ENCODE data around the gene OGFR. TPM values are rescaled to one million over a fixed set of nuclear protein-coding genes. Genes with fewer than 3 reads are reported as not detected.

Gene OGFR
- total RNA-seq, 1 donor from 2014 or later: 49.5 TPM

DNA sequence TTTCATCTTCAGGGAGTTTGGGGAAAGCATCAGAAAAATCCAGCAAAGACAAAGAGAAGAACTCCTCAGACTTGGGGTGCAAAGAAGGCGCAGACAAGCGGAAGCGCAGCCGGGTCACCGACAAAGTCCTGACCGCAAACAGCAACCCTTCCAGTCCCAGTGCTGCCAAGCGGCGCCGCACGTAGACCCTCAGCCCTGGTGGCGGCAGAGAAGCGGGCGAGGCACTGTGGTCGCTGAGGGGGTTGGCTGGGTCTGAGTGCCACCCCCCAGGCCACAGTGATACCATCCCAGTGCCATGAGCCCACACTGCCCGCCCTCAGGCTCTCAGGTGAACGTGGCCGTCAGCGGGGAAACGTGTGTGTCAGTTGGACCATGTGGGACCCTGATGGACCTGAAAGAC, 5.2 kb upstream of the OGFR start:
- ATAC-seq (no peak), DNase-seq (ENCODE audit: low spot score) (no peak)

DNA sequence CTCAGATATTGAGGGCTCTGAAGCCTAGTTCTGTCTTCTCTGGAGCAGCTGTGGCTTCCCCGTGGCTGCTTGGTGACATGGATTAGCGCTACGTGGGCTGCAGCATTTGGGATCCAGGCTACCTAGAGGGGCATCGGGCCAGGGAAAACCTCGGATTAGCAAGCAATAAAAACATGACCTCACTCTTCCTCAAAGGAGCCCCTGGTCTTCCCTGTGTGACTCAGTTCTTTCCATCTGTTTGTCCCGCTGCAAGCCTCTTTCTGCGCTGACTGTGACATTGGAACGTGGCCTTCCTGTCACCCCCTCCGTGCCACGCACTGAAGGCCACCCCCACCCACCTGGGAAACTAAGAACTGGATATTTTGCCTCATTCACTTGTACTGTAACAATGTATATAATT, 4.8 kb upstream of the OGFR start:
- no peak for DNase-seq (ENCODE audit: low spot score)
- ATAC-seq: no peak

DNA sequence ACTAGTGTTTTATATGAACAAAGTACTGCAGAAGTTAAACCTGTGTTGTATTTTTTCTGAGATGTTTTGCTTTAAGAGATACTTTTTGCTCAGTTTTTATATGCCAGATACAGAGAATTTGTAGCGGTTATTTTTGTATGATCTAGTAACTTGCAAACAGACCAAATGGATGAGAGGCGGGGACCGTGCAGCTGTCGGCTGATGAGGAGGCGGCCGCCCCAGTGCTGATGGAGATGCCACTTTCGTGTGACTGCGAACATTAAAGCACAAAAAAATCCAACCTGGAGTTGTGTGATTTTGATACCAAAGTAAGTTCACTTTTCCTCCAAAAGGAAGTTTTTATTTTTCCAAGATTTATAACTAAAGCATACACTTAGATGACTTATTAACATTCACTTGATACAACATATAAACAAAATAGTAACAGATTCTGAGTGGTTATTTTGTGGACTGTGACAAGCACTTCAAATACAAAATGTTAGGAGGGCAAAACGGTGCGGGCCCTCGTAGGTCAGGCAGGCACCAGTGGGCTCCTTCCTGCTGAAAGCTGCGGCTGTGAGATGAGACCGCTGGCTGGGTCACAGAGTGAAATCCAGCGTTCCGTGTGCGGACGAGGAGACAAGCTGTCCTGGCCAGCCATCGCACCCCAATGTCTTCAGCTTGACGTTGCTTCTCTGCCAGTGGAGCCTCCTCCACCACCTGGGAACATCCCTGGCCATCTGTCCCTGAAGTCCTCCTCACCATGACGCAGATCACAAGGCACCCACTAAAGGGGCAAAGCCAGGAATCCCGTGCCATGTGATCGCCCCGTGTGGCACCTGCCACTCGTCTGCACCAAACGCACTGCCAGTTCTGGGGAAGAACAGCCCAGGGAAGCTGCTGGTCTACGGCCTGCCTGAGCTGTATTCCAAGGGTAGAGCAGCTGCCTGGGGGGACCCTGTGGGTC, 4.0 kb upstream of the OGFR start:
- DNase-seq (ENCODE audit: low spot score) (no peak), ATAC-seq (no peak)

DNA sequence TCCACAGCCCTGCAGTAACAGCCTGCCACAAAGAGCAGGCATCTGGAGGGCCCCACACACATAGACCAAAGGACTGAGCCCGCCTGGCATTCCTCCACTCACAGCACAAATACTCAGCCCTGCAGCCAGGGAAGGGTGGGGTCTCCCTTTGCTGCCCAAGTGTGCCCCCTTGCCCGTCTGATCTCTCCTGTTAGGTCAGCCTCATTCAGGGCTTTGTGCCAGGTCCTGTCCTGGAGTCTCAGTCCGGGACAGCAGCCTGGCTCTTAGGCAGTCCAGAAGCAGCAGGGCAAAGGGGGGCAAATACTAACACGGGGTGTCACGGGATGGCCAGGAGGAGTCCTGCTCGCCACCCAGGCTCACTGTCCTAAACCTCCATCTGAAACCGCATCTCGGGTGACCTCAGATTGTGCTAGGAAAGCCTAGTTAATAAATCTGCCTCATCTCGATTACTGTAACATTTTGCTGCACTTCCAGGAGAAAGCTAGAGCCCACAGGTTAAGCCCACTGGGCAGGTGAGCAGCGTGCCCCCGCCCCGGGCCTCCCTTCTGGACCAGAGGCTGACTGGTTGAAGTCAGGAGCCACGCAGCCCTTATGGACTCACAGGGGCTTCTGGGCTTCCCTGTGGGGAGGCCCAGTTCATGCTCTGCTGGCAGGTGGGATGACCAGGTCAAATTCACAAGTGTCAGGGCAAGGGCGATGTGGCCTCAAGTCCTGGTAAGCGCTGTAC, 3.2 kb upstream of the OGFR start:
- ATAC-seq (no peak), DNase-seq (ENCODE audit: low spot score) (no peak)

GRCh38 chr20:62802026-62802712, 2.5 kb upstream of the OGFR start:
- DNase-seq (ENCODE audit: low spot score): no peak
- no peak for ATAC-seq

GRCh38 chr20:62804021-62804626, 511 bp upstream of the OGFR start:
- DNase-seq (ENCODE audit: low spot score) (no peak), ATAC-seq (no peak)

GRCh38 chr20:62805155-62805710, 598 bp downstream of the OGFR start:
- ATAC-seq (peak; percentile 7), DNase-seq (ENCODE audit: low spot score) (no peak)

- peak; percentile 74 for ATAC-seq
- DNase-seq (ENCODE audit: low spot score): peak; percentile 91
These were observed 1.2 kb downstream of the OGFR start for GRCh38 chr20:62805711-62806382.

- ATAC-seq (no peak), DNase-seq (ENCODE audit: low spot score) (no peak)
These were observed 1.9 kb downstream of the OGFR start for GRCh38 chr20:62806383-62807050.

DNA sequence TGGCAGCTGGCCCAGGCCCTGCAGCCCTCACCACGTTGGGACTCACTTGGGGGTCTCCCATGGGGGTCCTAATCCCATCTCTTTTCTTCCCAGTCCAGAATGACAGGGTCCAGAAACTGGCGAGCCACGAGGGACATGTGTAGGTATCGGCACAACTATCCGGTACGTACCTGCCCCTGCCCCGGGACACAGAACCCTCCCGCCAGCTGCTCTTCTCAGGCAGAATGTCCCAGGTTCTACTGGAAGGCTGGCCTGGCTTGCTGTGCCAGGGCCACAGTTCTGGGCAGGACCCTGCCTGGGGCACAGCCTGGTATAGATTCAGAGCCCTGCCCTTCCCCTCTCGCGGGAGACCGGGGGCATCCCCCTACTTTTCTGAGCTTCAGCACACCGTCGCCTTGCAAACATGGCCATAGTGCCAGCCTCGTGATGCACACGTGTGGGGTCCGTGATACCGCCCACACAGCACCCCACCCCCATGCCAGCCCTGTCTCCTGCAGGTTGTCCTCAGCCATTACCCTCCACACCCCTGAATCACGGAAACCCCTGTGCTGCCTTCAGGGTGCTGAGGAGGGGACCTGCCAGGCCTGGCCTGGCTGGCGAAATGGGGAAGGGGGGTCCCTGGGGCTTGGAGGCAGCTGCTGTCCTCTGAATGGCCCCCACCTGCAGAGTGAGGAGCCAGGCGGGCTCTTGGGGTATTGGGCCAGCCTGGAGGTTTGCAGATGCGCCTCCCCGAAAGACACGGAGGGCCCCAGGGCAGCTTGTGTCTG, 3.0 kb downstream of the OGFR start:
- DNase-seq (ENCODE audit: low spot score): no peak
- no peak for ATAC-seq

- DNase-seq (ENCODE audit: low spot score) (no peak), ATAC-seq (peak; percentile 48)
These were observed 3.7 kb downstream of the OGFR start for GRCh38 chr20:62808211-62808865.

GRCh38 chr20:62809530-62810428, 5.1 kb downstream of the OGFR start:
- DNase-seq (ENCODE audit: low spot score): no peak

DNA sequence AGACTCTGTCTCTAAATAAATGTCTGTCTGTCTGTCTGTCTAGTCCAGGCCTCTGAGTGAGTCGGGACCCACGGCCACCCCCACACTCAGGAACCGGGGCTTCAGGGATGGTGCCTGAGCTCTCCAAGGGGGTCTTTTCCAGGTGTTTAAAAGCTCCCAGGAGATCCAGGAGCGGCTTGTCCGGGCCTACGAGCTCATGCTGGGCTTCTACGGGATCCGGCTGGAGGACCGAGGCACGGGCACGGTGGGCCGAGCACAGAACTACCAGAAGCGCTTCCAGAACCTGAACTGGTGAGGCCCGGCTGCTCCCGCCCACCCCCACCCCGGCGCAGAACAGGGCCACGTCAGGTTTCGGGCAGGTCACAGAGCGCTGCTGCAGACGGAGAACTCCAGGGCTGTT, 6.7 kb downstream of the OGFR start:
- ATAC-seq (no peak), DNase-seq (ENCODE audit: low spot score) (no peak)

More at GRCh38 chr20:62809530-62810428, 5.1 kb downstream of the OGFR start:
- no peak for ATAC-seq

GRCh38 chr20:62811720-62812119, 7.1 kb downstream of the OGFR start:
- no peak for DNase-seq (ENCODE audit: low spot score)
- ATAC-seq: no peak

- ATAC-seq (no peak), DNase-seq (ENCODE audit: low spot score) (no peak)
These were observed 7.7 kb downstream of the OGFR start for GRCh38 chr20:62812181-62812906.

DNA sequence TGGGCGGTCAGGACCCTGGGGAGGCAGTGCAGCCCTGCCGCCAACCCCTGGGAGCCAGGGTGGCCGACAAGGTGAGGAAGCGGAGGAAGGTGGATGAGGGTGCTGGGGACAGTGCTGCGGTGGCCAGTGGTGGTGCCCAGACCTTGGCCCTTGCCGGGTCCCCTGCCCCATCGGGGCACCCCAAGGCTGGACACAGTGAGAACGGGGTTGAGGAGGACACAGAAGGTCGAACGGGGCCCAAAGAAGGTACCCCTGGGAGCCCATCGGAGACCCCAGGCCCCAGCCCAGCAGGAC, 8.2 kb downstream of the OGFR start:
- ATAC-seq (no peak), DNase-seq (ENCODE audit: low spot score) (no peak)

- ATAC-seq (peak; percentile 2), DNase-seq (ENCODE audit: low spot score) (no peak)
These were observed 9.0 kb downstream of the OGFR start for GRCh38 chr20:62813588-62813987.

Measured in left lobe of liver (tissue), 2 donors.